22Rv1 (cell line): ENCODE measurements around the gene MAN1A1.

ENCODE experiments used
- CTCF ChIP-seq: fragments of 450-650 bp; IDR thresholded peaks from 2 replicates; pipeline ENCODE4 v1.5.1; 2017; ENCODE audit warnings: mild to moderate bottlenecking
- ZFX ChIP-seq: fragments of 450-650 bp; IDR thresholded peaks from 2 replicates; pipeline ENCODE4 v1.6.1; 2017; ENCODE audit warnings: antibody characterized with exemption, borderline replicate concordance

- TF ChIP-seq CTCF (no peak), ZFX (no peak)
Observed at GRCh38 chr6:119326291-119327005, 23.1 kb downstream of the MAN1A1 start.
